Activated T-cell treated with anti-CD3 and anti-CD28 coated beads, Interleukin-2, amount 50 U/mL, for 1 hour (primary cell): Measurements from ENCODE around the gene ZNF462.
"Not testable (repeated sequence)": the region's sequence is repeated elsewhere in the genome, so short reads cannot be mapped to it uniquely, and the experiment has no call there.

Experiments used
- DNase-seq: peaks from one replicate; pipeline ENCODE4 v3.0.0-alpha.2; 2020

Gene ZNF462

GRCh38 chr9:106887066-106887465 lies 24.1 kb downstream of the ZNF462 start:
- no peak for DNase-seq

GRCh38 chr9:106889061-106889590 lies 26.2 kb downstream of the ZNF462 start:
- DNase-seq: no peak

GRCh38 chr9:106890608-106891007 lies 27.6 kb downstream of the ZNF462 start:
- no peak for DNase-seq

GRCh38 chr9:106891286-106891685 lies 28.3 kb downstream of the ZNF462 start:
- DNase-seq: no peak

- DNase-seq: no peak
Observed at GRCh38 chr9:106892632-106893031, 29.7 kb downstream of the ZNF462 start.

- no peak for DNase-seq
Observed at GRCh38 chr9:106893088-106893487, 30.1 kb downstream of the ZNF462 start.

- DNase-seq: no peak
Observed at GRCh38 chr9:106896695-106897094, 33.7 kb downstream of the ZNF462 start.

GRCh38 chr9:106897236-106897635 lies 34.3 kb downstream of the ZNF462 start:
- no peak for DNase-seq

GRCh38 chr9:106897751-106898150 lies 34.8 kb downstream of the ZNF462 start:
- no peak for DNase-seq

GRCh38 chr9:106900523-106900922 lies 37.6 kb downstream of the ZNF462 start:
- DNase-seq: not testable (repeated sequence)

GRCh38 chr9:106906129-106906528 lies 43.2 kb downstream of the ZNF462 start:
- no peak for DNase-seq

GRCh38 chr9:106911951-106912350 lies 49.0 kb downstream of the ZNF462 start:
- no peak for DNase-seq

- DNase-seq: no peak
Observed at GRCh38 chr9:106913276-106913675, 50.3 kb downstream of the ZNF462 start.

GRCh38 chr9:106915851-106916250 lies 52.9 kb downstream of the ZNF462 start:
- no peak for DNase-seq

GRCh38 chr9:106916466-106917235 lies 53.7 kb downstream of the ZNF462 start:
- DNase-seq: no peak

GRCh38 chr9:106918825-106919509 lies 56.0 kb downstream of the ZNF462 start:
- DNase-seq: no peak

- no peak for DNase-seq
Observed at GRCh38 chr9:106920091-106920490, 57.1 kb downstream of the ZNF462 start.

- DNase-seq: no peak
Observed at GRCh38 chr9:106920701-106921283, 57.8 kb downstream of the ZNF462 start.

- no peak for DNase-seq
Observed at GRCh38 chr9:106921341-106921899, 58.5 kb downstream of the ZNF462 start.

- DNase-seq: no peak
Observed at GRCh38 chr9:106922026-106922425, 59.1 kb downstream of the ZNF462 start.

- DNase-seq: no peak
Observed at GRCh38 chr9:106925392-106925791, 62.4 kb downstream of the ZNF462 start.

GRCh38 chr9:106927916-106928315 lies 65.0 kb downstream of the ZNF462 start:
- no peak for DNase-seq

GRCh38 chr9:106928350-106928749 lies 65.4 kb downstream of the ZNF462 start:
- DNase-seq: no peak
